Measurements from ENCODE around the gene DAND5. TPM values are rescaled to one million over a fixed set of nuclear protein-coding genes. Genes with fewer than 3 reads are reported as not detected.
A peak's percentile ranks its signal among the peaks of the same experiment; 100 is the strongest.

DAND5 gene
- total and polyA plus RNA-seq, 10 donors: not detected

- Histone ChIP-seq H3K27me3 (replicated peaks in 1 of 7) (no peaks in the 10 kb centered on the region), H3K36me3 (peaks cover 7 to 65% (median 56%) of the 10 kb centered on the region in 6 donors), H3K4me1 (peaks cover 12 to 47% (median 25%) of the 10 kb centered on the region in 6 donors), H3K9me3 (no peaks in the 10 kb centered on the region), H3K27ac (no peak overlapping the region), H3K4me3 (no peak overlapping the region)
- TF ChIP-seq POLR2AphosphoS5 (IDR thresholded peaks at IDR 0.05) (no peak), CTCF (IDR thresholded peaks at IDR 0.05 in 8 of 11, conservative IDR thresholded peaks at IDR 0.05 in 3 of 11) (no peak), POLR2A (IDR thresholded peaks at IDR 0.05) (no peak)
- intact Hi-C loops (cut with DNase I; ENCODE audit: low total_unique reads): no loop called here
- no peak for DNase-seq
- 84 to 89% (median 86%) methylated on average over 16 to 19 of the region's 19 CpGs for WGBS, 5 donors
Observed at GRCh38 chr19:12930002-12930645, 39.3 kb upstream of the DAND5 start.

- TF ChIP-seq POLR2AphosphoS5 (IDR thresholded peaks at IDR 0.05): no peak
- no peak for TF ChIP-seq POLR2A (IDR thresholded peaks at IDR 0.05)
- TF ChIP-seq CTCF (IDR thresholded peaks at IDR 0.05 in 8 of 11, conservative IDR thresholded peaks at IDR 0.05 in 3 of 11): no peak
- WGBS, 5 donors: 25 to 34% (median 30%) methylated on average over 15 to 16 of the region's 16 CpGs
- peak overlapping the region; percentile 73 to 90 (median 86) for H3K27ac ChIP-seq
Observed at GRCh38 chr19:12932392-12933286, 36.7 kb upstream of the DAND5 start.

DNA sequence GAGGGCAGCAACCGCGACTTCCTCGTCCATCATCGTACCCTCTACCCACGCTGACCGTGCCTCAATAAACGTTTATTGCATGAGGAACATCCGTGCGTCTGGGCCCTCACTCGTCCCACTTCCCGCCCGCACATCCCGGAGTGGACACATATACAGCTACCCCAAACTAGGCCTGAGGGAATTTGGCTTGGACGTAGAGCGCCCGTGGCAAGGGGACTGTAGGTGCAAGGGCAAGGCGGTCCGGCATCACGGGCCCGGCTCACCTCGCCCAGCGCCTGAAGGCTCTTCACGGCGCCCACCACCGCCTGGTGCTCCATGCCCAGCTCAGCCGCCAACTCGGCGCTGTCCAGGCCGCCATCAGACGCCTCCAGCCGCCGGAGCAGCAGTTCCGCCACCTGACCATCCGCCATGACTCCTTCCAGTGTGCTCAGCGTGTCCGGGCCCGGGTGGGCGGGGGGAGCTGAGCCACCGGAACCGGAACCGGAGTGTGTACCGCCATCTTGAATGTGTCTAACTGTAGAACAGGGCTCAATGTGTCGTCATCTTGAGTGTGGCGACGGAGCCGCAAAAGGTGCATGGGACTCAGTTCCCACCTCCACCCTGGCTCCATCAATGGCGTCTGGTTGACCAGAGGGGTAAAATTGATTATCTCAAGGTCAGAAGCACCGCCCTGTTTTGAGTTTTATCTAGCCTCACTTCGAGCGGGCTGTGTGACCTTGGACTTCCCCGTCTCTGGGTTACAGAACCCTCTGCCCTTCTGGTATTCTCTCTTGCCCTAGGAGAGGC is 35.9 kb upstream of the DAND5 start, which contains the start of gene FARSA:
FARSA (minus strand) TSS at position 425 of the 786 bp plus-strand sequence; CDS start at position 410, 15 bp downstream.
- peak; percentile 98 for DNase-seq
- WGBS, 5 donors: 1 to 4% (median 2%) methylated on average over 27 to 51 of the region's 51 CpGs
- peak within 1 kb of the TSS; percentile 73 to 90 (median 86) for H3K27ac ChIP-seq
- H3K36me3 ChIP-seq: peaks cover 0 to 31% (median 23%) of the 10 kb centered on the region in 6 donors
- H3K4me3 ChIP-seq: peak within 1 kb of the TSS; percentile 76 to 99 (median 96)
- peaks cover 23 to 67% (median 44%) of the 10 kb centered on the region in 6 donors for H3K4me1 ChIP-seq
- no peaks in the 10 kb centered on the region for H3K9me3 ChIP-seq
- no peaks in the 10 kb centered on the region for H3K27me3 ChIP-seq (replicated peaks in 1 of 7)
- intact Hi-C loops (cut with DNase I; ENCODE audit: low total_unique reads): no loop called here
- TF ChIP-seq POLR2AphosphoS5 (IDR thresholded peaks at IDR 0.05) (peak; percentile 93 to 100 (median 99)), CTCF (IDR thresholded peaks at IDR 0.05 in 8 of 11, conservative IDR thresholded peaks at IDR 0.05 in 3 of 11) (peak in 1 of 11 experiments; percentile 26), POLR2A (IDR thresholded peaks at IDR 0.05) (peak in 1 of 3 donors; percentile 44)

More at GRCh38 chr19:12932392-12933286, 36.7 kb upstream of the DAND5 start:
- peaks cover 20 to 63% (median 39%) of the 10 kb centered on the region in 6 donors for H3K4me1 ChIP-seq
- peaks cover 0 to 39% (median 31%) of the 10 kb centered on the region in 6 donors for H3K36me3 ChIP-seq
- no peaks in the 10 kb centered on the region for H3K27me3 ChIP-seq (replicated peaks in 1 of 7)
- H3K9me3 ChIP-seq: no peaks in the 10 kb centered on the region
- intact Hi-C loops (cut with DNase I; ENCODE audit: low total_unique reads): no loop called here
- DNase-seq: no peak
- peak overlapping the region; percentile 76 to 99 (median 96) for H3K4me3 ChIP-seq

All from spleen (tissue), 11 donors.